Heart right ventricle (tissue), 16 donors: ENCODE results near the gene TECPR1. TPM values are rescaled to one million over a fixed set of nuclear protein-coding genes. Genes with fewer than 3 reads are reported as not detected.

Experiments
- ATAC-seq, 8 donors: fragments of 200-7000 bp; cut with Tn5 transposase; one replicate each; pipeline ENCODE4 v1.9.1; 2020; ENCODE audit warnings: mild to moderate bottlenecking in 8 of 8, moderate library complexity in 8 of 8, moderate number of reproducible peaks in 1 of 8
- DNase-seq, 2 donors: peaks; one replicate each; pipeline ENCODE4 v3.0.0-alpha.2; 2020
- H3K27ac ChIP-seq, 10 donors: fragments of 200-600 bp; sonication (generic) in 2 of 10; one replicate each; pipeline versions ENCODE4 v1.5.0 to v1.8.0; 2020 to 2022; ENCODE audit warnings: mild to moderate bottlenecking in 3 of 10
- H3K27me3 ChIP-seq, 7 donors: fragments of 200-600 bp; one replicate each; pipeline ENCODE4 v1.8.0; 2021 to 2022; ENCODE audit warnings: mild to moderate bottlenecking in 2 of 7
- H3K36me3 ChIP-seq, 9 donors: fragments of 200-600 bp; sonication (generic) in 1 of 9; one replicate each; pipeline versions ENCODE4 v1.5.0 to v1.8.0; 2020 to 2022; ENCODE audit warnings: mild to moderate bottlenecking in 2 of 9
- H3K4me1 ChIP-seq, 9 donors: fragments of 200-600 bp; sonication (generic) in 1 of 9; one replicate each; pipeline versions ENCODE4 v1.5.0 to v1.8.0; 2020 to 2022; ENCODE audit warnings: mild to moderate bottlenecking in 4 of 9
- H3K4me3 ChIP-seq, 10 donors: fragments of 200-600 bp; sonication (generic) in 2 of 10; one replicate each; pipeline versions ENCODE4 v1.5.0 to v1.8.0; 2020 to 2022; ENCODE audit warnings: mild to moderate bottlenecking in 7 of 10, moderate library complexity in 2 of 10
- H3K9me3 ChIP-seq, 11 donors: fragments of 200-600 bp in 10 of 11; sonication (generic) in 2 of 11; one replicate each; pipeline versions ENCODE4 v1.5.0 to v1.8.0; 2013 to 2022; ENCODE audit warnings: mild to moderate bottlenecking in 2 of 11, control low read depth in 1 of 11, moderate library complexity in 1 of 11
- CTCF ChIP-seq, 9 donors: fragments of 200-600 bp; sonication (generic) in 2 of 9; IDR thresholded peaks; one replicate each; pipeline versions ENCODE4 v1.5.0 to v1.8.0; 2021 to 2022; ENCODE audit warnings: antibody characterized with exemption in 9 of 9, mild to moderate bottlenecking in 5 of 9, moderate library complexity in 1 of 9
- WGBS, 2 donors: extraction: QIAGEN DNeasy Blood & Tissue Kit; methylation state at CpG; one replicate each; pipeline ENCODE4 v1.1.7; 2013; ENCODE audit warnings: inconsistent platforms in 1 of 2; 5-methylcytosine and 5-hydroxymethylcytosine counted together
- intact Hi-C, 10 donors: fragments of 100-400 bp; cut with DNase I; formaldehyde crosslinking; loops; one replicate each; pipeline versions ENCODE4 v1.11.1 to v1.14.2; 2022
- polyA plus RNA-seq, 2 donors: library from polyadenylated mRNA; stranded (reverse); fragments of 200-250 nt; gene quantifications; one replicate each; pipeline ENCODE4 v1.2.3, GENCODE V29; 2013
- total RNA-seq, 10 donors: library from RNA; stranded (reverse); fragmentation: NEBNext Ultra II Directional in 3 of 10; extraction: Animal tissue kit (Norgen Biotek cat#: 25700) in 3 of 10; gene quantifications; one replicate each; pipeline versions ENCODE4 v1.2.1 to v1.2.4, GENCODE V29; 2021 to 2023
- donor health status: Arrhythmogenic right ventricular cardiomyopathy.
- donor health status: ischemic (EF 13 %, LVEDD 7.1; RV severe dilation, severe dysfunction).
- donor health status: healthy with polysubstance abuse.
- donor health status: DM: no; HTN: yes; CAD: no.
- donor health status: DM: no; HTN: no; CAD: no.
- donor health status: ischemic (EF 25% LVEDD 6.9; RV normal size, moderate dysfunction).
- donor health status: ischemic (EF 25% LVEDD 5.7; RV mildly dilated, moderate dysfunction).
- donor health status: healthy.
- donor health status: DM: yes; HTN: yes; CAD: no.
- donor health status: Ischemic cardiomyopathy.
- donor health status: ischemic (EF 35%, LVEDD 5.7; RV mildly dilated, moderate dysfunction).
- donor health status: nonischemic (EF 11% LVEDD 7.7; RV severe dilation, severe dysfunction).
- donor health status: DM: yes; HTN: yes; CAD: no.
- donor health status: PGD.
- donor health status: ischemic (EF 29% LVEDD 5.4; RV normal size, mild dysfunction).
- donor health status: nonischemic (EF 23%, LVEDD 6.1; RV moderate dilation, normal function).

TECPR1 gene
- total and polyA plus RNA-seq, 12 donors: 12.8 to 23.8 (median 15.4) TPM

GRCh38 chr7:98214811-98215321 is 37.2 kb downstream of the TECPR1 start:
- Histone ChIP-seq H3K4me3 (no peak overlapping the region), H3K27me3 (peaks cover 0 to 10% (median 0%) of the 10 kb centered on the region in 7 donors), H3K27ac (no peak overlapping the region), H3K4me1 (peaks cover 0 to 15% (median 0%) of the 10 kb centered on the region in 9 donors), H3K9me3 (no peaks in the 10 kb centered on the region), H3K36me3 (peaks cover 0 to 37% (median 7%) of the 10 kb centered on the region in 9 donors)
- no peak for TF ChIP-seq CTCF (IDR thresholded peaks at IDR 0.05)
- DNase-seq (no peak), ATAC-seq (peak in 2 of 8 donors; percentile 5 to 21)
- intact Hi-C loops: no loop called here
- WGBS, 2 donors: 93% methylated on average over 27 of the region's 27 CpGs

GRCh38 chr7:98213888-98214810 is 37.9 kb downstream of the TECPR1 start:
- Histone ChIP-seq H3K4me3 (no peak overlapping the region), H3K9me3 (no peaks in the 10 kb centered on the region), H3K4me1 (peaks cover 0 to 15% (median 0%) of the 10 kb centered on the region in 9 donors), H3K27me3 (peaks cover 0 to 10% (median 0%) of the 10 kb centered on the region in 7 donors), H3K27ac (no peak overlapping the region), H3K36me3 (peaks cover 0 to 37% (median 1%) of the 10 kb centered on the region in 9 donors)
- WGBS, 2 donors: 83% methylated on average over 25 of the region's 25 CpGs
- intact Hi-C loops: no loop called here
- DNase-seq (no peak), ATAC-seq (peak in 5 of 8 donors; percentile 7 to 22 (median 19))
- no peak for TF ChIP-seq CTCF (IDR thresholded peaks at IDR 0.05)

- intact Hi-C loops: no loop called here
- DNase-seq: no peak
- Histone ChIP-seq H3K36me3 (peaks cover 0 to 35% (median 0%) of the 10 kb centered on the region in 9 donors), H3K27ac (no peak overlapping the region), H3K9me3 (no peaks in the 10 kb centered on the region), H3K27me3 (peaks cover 0 to 10% (median 0%) of the 10 kb centered on the region in 7 donors), H3K4me1 (peaks cover 0 to 14% (median 0%) of the 10 kb centered on the region in 9 donors), H3K4me3 (no peak overlapping the region)
- 86 to 92% methylated on average over 8 of the region's 8 CpGs for WGBS, 2 donors
- TF ChIP-seq CTCF (IDR thresholded peaks at IDR 0.05): no peak
- peak in 1 of 8 donors; percentile 3 for ATAC-seq
Measured at GRCh38 chr7:98213296-98213887, 38.6 kb downstream of the TECPR1 start.

GRCh38 chr7:98212532-98213041 is 39.4 kb downstream of the TECPR1 start:
- peak in 2 of 8 donors; percentile 5 to 31 for ATAC-seq
- no peak for TF ChIP-seq CTCF (IDR thresholded peaks at IDR 0.05)
- Histone ChIP-seq H3K36me3 (peaks cover 0 to 33% (median 2%) of the 10 kb centered on the region in 9 donors), H3K4me1 (peaks cover 0 to 10% (median 0%) of the 10 kb centered on the region in 9 donors), H3K4me3 (no peak overlapping the region), H3K27ac (no peak overlapping the region), H3K27me3 (peaks cover 0 to 10% (median 0%) of the 10 kb centered on the region in 7 donors), H3K9me3 (no peaks in the 10 kb centered on the region)
- 90 to 94% methylated on average over 30 of the region's 30 CpGs for WGBS, 2 donors
- intact Hi-C loops: no loop called here
- DNase-seq: no peak
